ENCODE measurements around the gene COG8. TPM values are rescaled to one million over a fixed set of nuclear protein-coding genes. Genes with fewer than 3 reads are reported as not detected.

Gene COG8
- total RNA-seq, 1 donor from 2014 or later: 46.2 TPM

DNA sequence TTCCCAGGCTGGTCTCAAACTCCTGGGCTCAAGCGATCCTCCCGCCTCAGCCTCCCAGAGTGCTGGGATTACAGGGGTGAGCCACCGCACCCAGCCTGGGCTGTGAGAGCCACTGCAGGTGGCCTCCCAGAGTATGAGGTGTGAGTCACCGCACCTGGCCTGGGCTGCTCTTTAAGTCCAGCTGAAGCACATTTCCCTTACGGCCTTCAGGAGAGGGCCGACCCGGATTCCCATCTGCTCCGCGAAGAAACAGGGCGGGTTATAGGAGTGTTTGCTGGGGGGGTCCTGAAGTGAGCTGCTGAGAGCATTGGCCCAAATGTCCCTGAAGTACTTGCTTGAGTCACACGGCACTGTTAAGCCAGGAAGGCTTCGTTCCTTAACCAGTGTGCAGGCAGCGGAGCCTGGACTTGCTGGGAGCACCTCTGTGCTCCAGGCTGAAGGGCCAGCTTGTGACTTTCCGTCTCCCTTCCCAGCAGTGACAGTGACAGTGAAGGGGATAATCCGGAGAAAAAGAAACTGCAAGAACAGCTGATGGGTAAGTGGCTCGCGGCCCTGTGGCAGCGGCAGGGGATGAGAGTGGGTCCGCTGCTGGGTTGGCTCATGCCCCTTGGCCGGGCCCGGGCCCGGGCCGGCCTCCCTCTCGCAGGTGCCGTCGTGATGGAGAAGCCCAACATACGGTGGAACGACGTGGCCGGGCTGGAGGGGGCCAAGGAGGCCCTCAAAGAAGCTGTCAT is 21.0 kb downstream of the COG8 start:
- no peak overlapping the region for H3K27ac ChIP-seq
- no peak for DNase-seq (ENCODE audit: extremely low spot score in 2 of 2)
- H3K9me3 ChIP-seq: no peaks in the 10 kb centered on the region
- intact Hi-C loops (cut with DNase I): no loop called here
- H3K36me3 ChIP-seq: peaks cover 0 to 84% of the 10 kb centered on the region in 2 donors
- H3K4me3 ChIP-seq: no peak overlapping the region
- H3K4me1 ChIP-seq: peaks cover 4% of the 10 kb centered on the region
- TF ChIP-seq, protein P1, sequence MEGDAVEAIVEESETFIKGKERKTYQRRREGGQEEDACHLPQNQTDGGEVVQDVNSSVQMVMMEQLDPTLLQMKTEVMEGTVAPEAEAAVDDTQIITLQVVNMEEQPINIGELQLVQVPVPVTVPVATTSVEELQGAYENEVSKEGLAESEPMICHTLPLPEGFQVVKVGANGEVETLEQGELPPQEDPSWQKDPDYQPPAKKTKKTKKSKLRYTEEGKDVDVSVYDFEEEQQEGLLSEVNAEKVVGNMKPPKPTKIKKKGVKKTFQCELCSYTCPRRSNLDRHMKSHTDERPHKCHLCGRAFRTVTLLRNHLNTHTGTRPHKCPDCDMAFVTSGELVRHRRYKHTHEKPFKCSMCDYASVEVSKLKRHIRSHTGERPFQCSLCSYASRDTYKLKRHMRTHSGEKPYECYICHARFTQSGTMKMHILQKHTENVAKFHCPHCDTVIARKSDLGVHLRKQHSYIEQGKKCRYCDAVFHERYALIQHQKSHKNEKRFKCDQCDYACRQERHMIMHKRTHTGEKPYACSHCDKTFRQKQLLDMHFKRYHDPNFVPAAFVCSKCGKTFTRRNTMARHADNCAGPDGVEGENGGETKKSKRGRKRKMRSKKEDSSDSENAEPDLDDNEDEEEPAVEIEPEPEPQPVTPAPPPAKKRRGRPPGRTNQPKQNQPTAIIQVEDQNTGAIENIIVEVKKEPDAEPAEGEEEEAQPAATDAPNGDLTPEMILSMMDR (IDR thresholded peaks at IDR 0.05): no peak
- TF ChIP-seq POLR2A (IDR thresholded peaks at IDR 0.05): no peak
- TF ChIP-seq POLR2AphosphoS5 (IDR thresholded peaks at IDR 0.05; ENCODE audit: insufficient read depth in 1 of 2, low read depth in 1 of 2): no peak
- H3K27me3 ChIP-seq: no peaks in the 10 kb centered on the region

- H3K36me3 ChIP-seq: peaks cover 0 to 67% of the 10 kb centered on the region in 2 donors
- intact Hi-C loops (cut with DNase I): no loop called here
- H3K27ac ChIP-seq: no peak overlapping the region
- no peak overlapping the region for H3K4me3 ChIP-seq
- no peaks in the 10 kb centered on the region for H3K9me3 ChIP-seq
- H3K27me3 ChIP-seq: no peaks in the 10 kb centered on the region
- H3K4me1 ChIP-seq: peaks cover 16% of the 10 kb centered on the region
- TF ChIP-seq POLR2A (IDR thresholded peaks at IDR 0.05) (no peak), POLR2AphosphoS5 (IDR thresholded peaks at IDR 0.05; ENCODE audit: insufficient read depth in 1 of 2, low read depth in 1 of 2) (no peak)
- TF ChIP-seq, protein P1 (IDR thresholded peaks at IDR 0.05): no peak
- DNase-seq (ENCODE audit: extremely low spot score in 2 of 2): no peak
Measured at GRCh38 chr16:69316595-69317034, 22.7 kb downstream of the COG8 start.

DNA sequence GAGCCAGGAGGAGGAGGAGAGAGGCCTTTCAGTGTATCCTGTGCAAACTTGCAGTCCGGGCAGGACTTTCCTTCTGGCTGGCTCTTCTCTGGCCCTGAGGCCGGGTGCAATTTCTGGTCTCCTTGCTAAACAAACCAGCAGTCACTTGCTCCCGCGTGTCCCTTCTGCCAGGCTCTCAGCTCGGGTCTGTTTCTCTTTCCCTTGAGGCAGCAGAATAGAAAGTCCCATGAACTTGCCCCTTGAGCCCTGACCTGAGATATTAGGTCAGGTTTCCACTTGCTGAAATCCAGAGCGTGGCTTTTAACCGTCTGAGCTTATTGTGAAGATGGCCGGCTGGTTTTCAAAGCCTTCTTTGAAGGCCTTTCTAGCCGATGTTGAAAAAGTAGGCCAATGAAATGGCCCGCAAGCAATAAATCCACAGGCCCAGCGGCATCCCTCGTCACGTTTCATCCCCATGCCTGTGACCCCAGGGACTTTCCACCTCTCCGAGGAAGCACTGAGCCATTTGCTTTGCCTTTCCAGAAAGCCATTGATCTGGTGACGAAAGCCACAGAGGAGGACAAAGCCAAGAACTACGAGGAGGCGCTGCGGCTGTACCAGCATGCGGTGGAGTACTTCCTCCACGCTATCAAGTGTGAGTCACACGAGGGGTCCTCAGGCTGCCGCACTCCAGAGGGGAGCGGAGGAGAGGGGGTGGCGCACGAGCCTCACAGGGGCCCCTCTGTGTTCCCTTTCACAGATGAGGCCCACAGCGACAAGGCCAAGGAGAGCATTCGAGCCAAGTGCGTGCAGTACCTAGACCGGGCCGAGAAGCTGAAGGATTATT is 23.7 kb downstream of the COG8 start:
- intact Hi-C loops (cut with DNase I): no loop called here
- TF ChIP-seq POLR2A (IDR thresholded peaks at IDR 0.05) (no peak), POLR2AphosphoS5 (IDR thresholded peaks at IDR 0.05; ENCODE audit: insufficient read depth in 1 of 2, low read depth in 1 of 2) (no peak)
- TF ChIP-seq, protein P1 (IDR thresholded peaks at IDR 0.05): no peak
- Histone ChIP-seq H3K4me1 (peaks cover 17% of the 10 kb centered on the region), H3K9me3 (no peaks in the 10 kb centered on the region), H3K27me3 (no peaks in the 10 kb centered on the region), H3K36me3 (peaks cover 0 to 58% of the 10 kb centered on the region in 2 donors), H3K4me3 (no peak overlapping the region), H3K27ac (no peak overlapping the region)
- no peak for DNase-seq (ENCODE audit: extremely low spot score in 2 of 2)

DNA sequence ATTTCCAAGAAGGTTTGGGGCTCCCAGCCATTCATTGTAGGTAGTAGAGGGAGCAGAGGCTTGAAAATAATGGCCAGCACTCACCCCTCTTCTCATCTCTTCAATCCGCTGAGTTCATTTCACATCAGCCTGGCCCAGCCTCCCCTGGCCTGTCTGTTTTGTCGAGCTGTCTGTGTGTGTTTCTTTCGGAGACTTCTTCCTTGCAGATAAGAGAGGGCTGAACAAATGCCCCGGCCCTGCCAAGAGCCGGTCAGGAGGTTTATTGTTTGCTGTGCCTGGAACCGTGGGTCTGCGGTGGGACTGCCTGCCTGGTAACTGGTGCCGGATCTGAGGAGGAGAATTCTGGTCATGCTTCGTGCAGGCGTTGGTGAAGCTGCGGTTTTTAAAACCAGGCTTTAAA is 24.8 kb downstream of the COG8 start:
- no peak for DNase-seq (ENCODE audit: extremely low spot score in 2 of 2)
- peaks cover 0 to 46% of the 10 kb centered on the region in 2 donors for H3K36me3 ChIP-seq
- no peak for TF ChIP-seq POLR2A (IDR thresholded peaks at IDR 0.05)
- TF ChIP-seq, protein P1 (IDR thresholded peaks at IDR 0.05): no peak
- TF ChIP-seq POLR2AphosphoS5 (IDR thresholded peaks at IDR 0.05; ENCODE audit: insufficient read depth in 1 of 2, low read depth in 1 of 2): no peak
- H3K27me3 ChIP-seq: no peaks in the 10 kb centered on the region
- H3K27ac ChIP-seq: no peak overlapping the region
- intact Hi-C loops (cut with DNase I): no loop called here
- no peak overlapping the region for H3K4me3 ChIP-seq
- H3K9me3 ChIP-seq: no peaks in the 10 kb centered on the region
- H3K4me1 ChIP-seq: peaks cover 21% of the 10 kb centered on the region

Measured in vagina (tissue), 2 donors.